ENCODE results near the gene CHCHD1.

GRCh38 chr10:73806176-73806950, 24.5 kb downstream of the CHCHD1 start:
- no peak for TF ChIP-seq CTCF (conservative IDR thresholded peaks at IDR 0.05)
- no peak for TF ChIP-seq EZH2 (IDR thresholded peaks at IDR 0.05; ENCODE audit: low read depth)
